Spleen (tissue), 11 donors: ENCODE data around the gene TMEM129. TPM values are rescaled to one million over a fixed set of nuclear protein-coding genes. Genes with fewer than 3 reads are reported as not detected.
A peak's percentile ranks its signal among the peaks of the same experiment; 100 is the strongest.

Experiments
- DNase-seq: peaks from one replicate; pipeline ENCODE4 v3.0.0-alpha.2; 2020
- H3K27ac ChIP-seq, 8 donors: fragments of 200-600 bp; sonication (generic) in 7 of 8; 1 replicate in 4 of 8; 2 replicates in 4 of 8; pipeline versions ENCODE4 v1.5.0 to v1.8.0; 2016 to 2021; ENCODE audit warnings: inconsistent platforms in 4 of 8, mild to moderate bottlenecking in 4 of 8, moderate library complexity in 1 of 8
- H3K27me3 ChIP-seq, 7 donors: fragments of 200-600 bp; sonication (generic) in 6 of 7; replicated peaks in 1 of 7; 1 replicate in 4 of 7; 2 replicates in 3 of 7; pipeline versions ENCODE4 v1.5.0 to v1.8.0; 2016 to 2021; ENCODE audit warnings: inconsistent platforms in 3 of 7, mild to moderate bottlenecking in 1 of 7
- H3K36me3 ChIP-seq, 6 donors: fragments of 200-600 bp; sonication (generic) in 5 of 6; 1 replicate in 4 of 6; 2 replicates in 2 of 6; pipeline versions ENCODE4 v1.5.0 to v1.8.0; 2016 to 2021; ENCODE audit warnings: inconsistent platforms in 2 of 6
- H3K4me1 ChIP-seq, 6 donors: fragments of 200-600 bp; sonication (generic) in 5 of 6; 1 replicate in 3 of 6; 2 replicates in 3 of 6; pipeline versions ENCODE4 v1.5.0 to v1.8.0; 2016 to 2021; ENCODE audit warnings: inconsistent platforms in 3 of 6
- H3K4me3 ChIP-seq, 8 donors: fragments of 200-600 bp; sonication (generic) in 7 of 8; 1 replicate in 4 of 8; 2 replicates in 4 of 8; pipeline versions ENCODE4 v1.5.0 to v1.8.0; 2016 to 2021; ENCODE audit warnings: inconsistent platforms in 4 of 8, mild to moderate bottlenecking in 4 of 8, moderate library complexity in 2 of 8
- H3K9me3 ChIP-seq, 8 donors: fragments of 200-600 bp; sonication (generic) in 7 of 8; 1 replicate in 4 of 8; 2 replicates in 4 of 8; pipeline versions ENCODE4 v1.5.0 to v1.8.0; 2016 to 2021; ENCODE audit warnings: inconsistent platforms in 4 of 8
- CTCF ChIP-seq, 11 experiments: fragments of 200-600 bp in 7 of 11; fragments of 450-650 bp in 4 of 11; sonication (generic) in 4 of 11; IDR thresholded peaks in 8 of 11; conservative IDR thresholded peaks in 3 of 11; 1 replicate in 7 of 11; 2 replicates in 4 of 11; pipeline versions ENCODE4 v1.4.0 to v1.8.0; 2016 to 2021; ENCODE audit warnings: antibody characterized with exemption in 11 of 11, inconsistent platforms in 4 of 11, mild to moderate bottlenecking in 1 of 11
- POLR2A ChIP-seq, 3 donors: fragments of 450-650 bp; IDR thresholded peaks; one replicate each; pipeline ENCODE4 v1.5.1; 2017; ENCODE audit warnings: antibody characterized with exemption in 3 of 3, mild to moderate bottlenecking in 1 of 3
- POLR2AphosphoS5 ChIP-seq, 3 donors: sonication (generic); formaldehyde crosslinking; IDR thresholded peaks; one replicate each; pipeline ENCODE4 v1.5.1; 2017; ENCODE audit warnings: antibody characterized with exemption in 3 of 3
- WGBS, 5 donors: extraction: QIAGEN DNeasy Blood & Tissue Kit in 3 of 5; methylation state at CpG; one replicate each; pipeline versions ENCODE4 v1.1.5 to v1.1.7; 2013 to 2018; 5-methylcytosine and 5-hydroxymethylcytosine counted together
- intact Hi-C: fragments of 100-400 bp; cut with DNase I; formaldehyde crosslinking; loops from one replicate; pipeline ENCODE4 v1.15.0; 2023; ENCODE audit warnings: low total_unique reads
- polyA plus RNA-seq, 3 donors: library from polyadenylated mRNA; stranded (reverse); fragments of 200-250 nt; gene quantifications; one replicate each; pipeline ENCODE4 v1.2.1, GENCODE V29; 2013
- total RNA-seq, 7 donors: library from RNA; depleted of rRNA in 3 of 7; stranded (reverse); fragments of >200 nt in 3 of 7; fragmentation: NEBNext Ultra II Directional in 4 of 7; extraction: Animal tissue kit (Norgen Biotek cat#: 25700) in 4 of 7; gene quantifications; one replicate each; pipeline versions ENCODE4 v1.1.0 to v1.2.1, GENCODE V29; 2016 to 2021
- donor health status: healthy with polysubstance abuse.
- donor health status: DM: no; HTN: no; CAD: no; lungs with moderate emphysema.
- donor health status: DM: no; HTN: no; CAD: no.
- donor health status: Bipolar disorder and iron deficiency.
- donor health status: healthy.
- donor health status: DM: no; HTN: no; CAD: no.
- donor health status: DM: yes; HTN: yes; CAD: no.

TMEM129 gene
- total and polyA plus RNA-seq, 10 donors, result 17.2 to 51.0 (median 32.5) TPM

- TF ChIP-seq POLR2A (IDR thresholded peaks at IDR 0.05) (no peak), CTCF (IDR thresholded peaks at IDR 0.05 in 8 of 11, conservative IDR thresholded peaks at IDR 0.05 in 3 of 11) (no peak), POLR2AphosphoS5 (IDR thresholded peaks at IDR 0.05) (peak in 1 of 3 donors; percentile 41)
- peak; percentile 87 for DNase-seq
- no peaks in the 10 kb centered on the region for H3K27me3 ChIP-seq
- peaks cover 43 to 93% (median 88%) of the 10 kb centered on the region in 6 donors for H3K4me1 ChIP-seq
- H3K9me3 ChIP-seq, result no peaks in the 10 kb centered on the region
- peaks cover 0 to 50% (median 11%) of the 10 kb centered on the region in 6 donors for H3K36me3 ChIP-seq
- 31 to 44% (median 35%) methylated on average over 12 to 18 of the region's 18 CpGs for whole genome bisulfite sequencing, 5 donors
- intact Hi-C loops, result no loop called here
- peak overlapping the region in 5 of 8 donors; percentile 56 to 94 (median 79) for H3K4me3 ChIP-seq
- peak overlapping the region; percentile 78 to 100 (median 95) for H3K27ac ChIP-seq
These were observed 1.5 kb upstream of the TMEM129 start for GRCh38 chr4:1722551-1723118.

- H3K36me3 ChIP-seq, result peaks cover 0 to 50% (median 14%) of the 10 kb centered on the region in 6 donors
- peak overlapping the region; percentile 78 to 100 (median 95) for H3K27ac ChIP-seq
- peak overlapping the region; percentile 54 to 94 (median 66) for H3K4me3 ChIP-seq
- 2 to 4% (median 3%) methylated on average over 38 to 61 of the region's 61 CpGs for whole genome bisulfite sequencing, 5 donors
- peaks cover 36 to 93% (median 88%) of the 10 kb centered on the region in 6 donors for H3K4me1 ChIP-seq
- DNase-seq, result peak; percentile 80
- intact Hi-C loops, result no loop called here
- TF ChIP-seq CTCF (IDR thresholded peaks at IDR 0.05 in 8 of 11, conservative IDR thresholded peaks at IDR 0.05 in 3 of 11), result no peak
- TF ChIP-seq POLR2A (IDR thresholded peaks at IDR 0.05), result no peak
- TF ChIP-seq POLR2AphosphoS5 (IDR thresholded peaks at IDR 0.05), result no peak
- no peaks in the 10 kb centered on the region for H3K9me3 ChIP-seq
- no peaks in the 10 kb centered on the region for H3K27me3 ChIP-seq
These were observed 785 bp upstream of the TMEM129 start for GRCh38 chr4:1721666-1722550.

GRCh38 chr4:1720163-1720983, 750 bp downstream of the TMEM129 start:
- WGBS, 5 donors, result 1 to 5% (median 1%) methylated on average over 14 to 79 of the region's 79 CpGs
- Histone ChIP-seq H3K4me1 (peaks cover 33 to 93% (median 87%) of the 10 kb centered on the region in 6 donors), H3K27ac (peak overlapping the region; percentile 91 to 100 (median 95)), H3K9me3 (no peaks in the 10 kb centered on the region), H3K27me3 (no peaks in the 10 kb centered on the region), H3K4me3 (peak overlapping the region; percentile 54 to 94 (median 66)), H3K36me3 (peaks cover 0 to 54% (median 17%) of the 10 kb centered on the region in 6 donors)
- DNase-seq, result peak; percentile 95
- TF ChIP-seq POLR2AphosphoS5 (IDR thresholded peaks at IDR 0.05), result peak; percentile 73 to 82 (median 73)
- TF ChIP-seq POLR2A (IDR thresholded peaks at IDR 0.05), result no peak
- intact Hi-C loops, result no loop called here

- no peaks in the 10 kb centered on the region for H3K9me3 ChIP-seq
- 57 to 86% (median 73%) methylated on average over 26 to 31 of the region's 31 CpGs for WGBS, 5 donors
- intact Hi-C loops, result no loop called here
- H3K4me1 ChIP-seq, result peaks cover 49 to 93% (median 89%) of the 10 kb centered on the region in 6 donors
- peak; percentile 56 to 82 (median 71) for TF ChIP-seq POLR2AphosphoS5 (IDR thresholded peaks at IDR 0.05)
- TF ChIP-seq CTCF (IDR thresholded peaks at IDR 0.05 in 8 of 11, conservative IDR thresholded peaks at IDR 0.05 in 3 of 11), result no peak
- no peak for TF ChIP-seq POLR2A (IDR thresholded peaks at IDR 0.05)
- no peak overlapping the region for H3K4me3 ChIP-seq
- H3K27ac ChIP-seq, result peak overlapping the region; percentile 9 to 100 (median 82)
- DNase-seq, result peak; percentile 85
- H3K27me3 ChIP-seq, result no peaks in the 10 kb centered on the region
- H3K36me3 ChIP-seq, result peaks cover 0 to 39% (median 17%) of the 10 kb centered on the region in 6 donors
These were observed 2.9 kb downstream of the TMEM129 start for GRCh38 chr4:1718095-1718850.
